ENCODE results near the gene NFATC2.
"Not testable (repeated sequence)": the region's sequence is repeated elsewhere in the genome, so short reads cannot be mapped to it uniquely, and the experiment has no call there.

Gene NFATC2

DNA sequence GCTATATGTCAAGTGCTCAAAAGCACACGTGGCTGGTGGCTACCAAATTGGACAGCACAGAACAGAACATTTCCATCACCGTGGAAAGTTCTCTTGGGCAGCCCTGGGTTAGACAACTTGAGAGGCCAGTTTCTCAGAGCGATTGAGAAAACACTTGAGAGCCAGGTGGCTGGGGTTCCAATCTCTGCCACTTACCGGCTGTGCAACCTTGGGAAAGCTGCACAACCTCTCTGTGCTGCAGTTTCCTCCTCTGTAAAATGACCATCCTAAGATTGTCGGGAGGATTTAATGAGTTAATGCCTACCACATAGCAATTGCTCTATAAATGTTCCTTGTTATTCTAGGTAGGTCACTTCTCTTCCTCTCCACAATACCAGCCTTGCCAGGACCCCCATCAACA is 25.1 kb upstream of the NFATC2 start:
- DNase-seq, result no peak

DNA sequence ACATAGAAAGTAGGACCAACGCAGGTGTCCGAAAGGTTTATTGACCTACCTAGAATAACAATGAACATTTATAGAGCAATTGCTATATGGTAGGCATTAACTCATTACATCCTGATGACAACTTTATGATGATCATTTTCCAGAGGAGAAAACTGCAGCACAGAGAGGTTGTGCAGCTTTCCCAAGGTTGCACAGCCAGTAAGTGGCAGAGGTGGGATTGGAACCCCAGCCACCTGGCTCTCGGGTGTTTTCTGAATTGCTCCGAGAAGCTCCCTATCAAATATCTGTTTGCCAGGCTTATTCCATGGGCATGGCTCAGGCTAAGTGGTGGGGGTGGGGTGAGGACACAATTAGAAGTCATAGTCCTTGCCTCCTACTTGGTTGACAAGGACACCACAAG is 24.1 kb upstream of the NFATC2 start:
- no peak for DNase-seq

DNA sequence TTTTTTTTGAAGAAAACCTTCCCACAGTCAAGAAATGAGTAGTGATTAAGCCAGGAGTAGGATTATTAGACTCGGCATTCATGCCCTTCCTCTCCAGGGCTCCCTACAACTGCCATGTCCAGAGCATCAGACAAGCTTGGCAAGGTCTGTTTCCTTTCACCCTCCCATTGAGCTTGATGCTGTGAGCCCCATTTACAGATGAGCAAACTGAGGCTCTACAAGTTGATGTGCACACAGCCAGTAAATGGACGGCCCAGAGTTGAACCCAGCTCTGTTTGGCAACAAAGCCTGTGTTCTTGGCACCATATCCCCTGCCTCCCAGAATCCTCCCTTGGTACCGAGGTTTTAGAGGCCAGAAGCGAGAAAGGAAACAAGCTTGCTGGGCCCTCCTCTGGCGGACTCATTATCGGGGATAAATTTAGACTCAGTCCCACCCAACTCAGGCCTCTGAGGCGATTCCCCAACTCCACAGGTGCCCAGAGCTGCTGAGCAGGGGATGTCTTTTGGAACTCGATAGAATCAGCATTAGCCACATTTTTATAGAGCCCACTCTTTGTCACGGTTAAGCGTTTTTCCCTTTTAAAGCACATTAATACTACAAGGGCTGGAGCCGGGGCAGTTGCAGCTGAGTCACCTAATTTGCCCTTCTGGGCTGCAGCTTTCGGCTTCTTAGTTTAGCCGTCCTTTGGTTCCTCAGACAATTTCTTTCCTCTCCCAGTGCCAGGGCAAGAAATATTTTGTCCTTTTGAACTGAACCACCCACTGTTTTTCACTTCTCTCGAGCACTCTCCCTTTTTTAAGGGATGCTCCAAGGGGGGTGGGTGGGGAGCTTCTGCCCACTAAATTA is 23.0 kb upstream of the NFATC2 start:
- DNase-seq, result no peak

DNA sequence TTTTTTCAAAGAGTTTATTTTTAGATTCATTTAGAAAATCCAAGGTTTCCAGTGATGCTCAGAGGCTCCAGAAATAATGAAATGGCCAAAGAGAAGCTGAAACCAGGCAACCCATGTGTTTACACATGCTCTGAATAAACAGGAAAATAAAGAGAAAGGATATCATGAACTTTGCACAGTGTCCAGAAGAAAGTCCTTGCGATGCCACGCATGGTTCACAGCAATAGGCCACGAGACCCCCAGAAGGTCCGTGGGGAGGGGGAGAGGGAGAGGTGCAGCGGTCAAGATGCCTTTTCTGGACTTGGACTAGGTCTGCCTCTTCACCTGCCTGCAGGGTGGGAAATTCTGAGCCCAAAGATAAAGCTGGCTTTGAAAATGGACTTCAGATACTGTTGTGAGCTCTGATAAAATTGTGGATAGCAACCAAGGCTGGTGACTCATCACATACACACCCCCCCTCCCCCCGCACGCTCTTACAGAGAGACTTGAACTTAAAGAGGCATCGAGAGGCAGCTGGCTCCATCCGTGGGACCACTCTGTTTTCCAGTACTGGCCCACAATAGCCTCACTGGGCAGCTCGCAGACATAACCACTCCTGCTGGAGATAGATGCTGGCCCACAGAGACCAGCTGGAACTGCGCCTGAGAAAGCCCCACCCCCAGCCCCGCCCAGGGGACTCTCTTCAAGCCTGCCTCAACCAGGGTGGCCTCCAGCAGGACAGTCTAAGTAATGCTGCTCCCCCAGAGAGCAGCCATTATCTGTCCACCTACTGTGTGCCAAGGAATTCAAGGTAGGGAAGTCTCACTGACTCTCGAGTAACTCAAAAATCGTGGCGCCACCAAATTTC is 21.2 kb upstream of the NFATC2 start:
- peak; percentile 54 for DNase-seq

DNA sequence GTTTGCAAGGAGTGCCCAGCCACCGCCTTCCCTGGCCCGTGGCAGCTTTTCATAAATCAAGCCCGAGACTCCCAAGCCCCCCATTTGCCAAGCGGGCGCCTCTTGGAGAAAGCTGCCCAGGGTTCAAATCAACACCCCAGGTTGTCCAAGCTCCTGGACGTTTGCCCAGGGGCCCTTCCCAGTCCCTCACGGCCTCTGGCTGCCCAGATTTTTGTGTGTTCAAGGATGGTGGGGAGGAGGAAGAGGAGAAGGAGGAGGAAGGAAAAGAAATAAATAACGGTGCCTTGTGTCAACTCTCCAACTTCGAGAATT is 20.6 kb upstream of the NFATC2 start:
- no peak for DNase-seq

DNA sequence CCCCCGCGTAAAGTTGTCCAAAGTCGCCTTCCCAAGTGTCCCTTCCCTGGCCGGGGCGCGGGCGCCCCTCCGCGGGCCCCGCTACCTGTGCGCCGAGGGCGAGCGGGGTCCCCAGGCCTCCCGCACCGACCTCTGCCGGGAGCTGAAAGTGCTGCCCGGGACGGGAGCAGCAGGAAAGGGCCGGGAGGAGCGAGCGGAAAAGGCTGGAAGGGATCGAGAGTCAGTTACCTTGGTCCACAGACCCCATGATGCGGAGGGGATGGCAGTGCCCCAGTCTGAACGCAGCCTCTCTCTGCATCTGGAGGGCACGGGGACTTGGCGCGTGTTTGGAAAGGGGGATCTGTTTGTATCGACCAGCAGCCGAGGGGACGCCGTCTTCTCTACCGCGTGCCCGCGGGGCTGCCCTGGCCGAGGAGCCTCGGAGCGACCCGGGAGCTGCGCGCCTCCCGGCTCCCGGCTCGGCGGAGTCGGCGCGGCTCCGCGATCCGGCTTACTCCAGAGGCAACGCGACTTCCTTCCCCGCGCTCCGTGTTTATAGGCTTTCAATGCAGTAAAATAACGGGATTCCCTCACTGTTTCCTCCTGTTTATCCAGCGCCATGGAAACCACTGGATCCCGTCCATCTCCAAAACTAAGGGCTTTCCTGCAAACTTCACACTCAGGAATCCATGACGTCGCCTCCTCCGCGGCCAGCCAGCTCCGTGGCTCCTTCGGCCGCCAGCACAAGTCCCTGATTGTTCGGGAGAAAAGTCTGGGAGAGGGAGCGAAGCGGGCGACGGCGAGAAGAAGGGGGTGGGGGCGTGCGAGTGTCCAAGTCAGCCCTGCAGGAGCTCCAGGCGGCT is 20.0 kb upstream of the NFATC2 start:
- DNase-seq, result peak; percentile 48

DNA sequence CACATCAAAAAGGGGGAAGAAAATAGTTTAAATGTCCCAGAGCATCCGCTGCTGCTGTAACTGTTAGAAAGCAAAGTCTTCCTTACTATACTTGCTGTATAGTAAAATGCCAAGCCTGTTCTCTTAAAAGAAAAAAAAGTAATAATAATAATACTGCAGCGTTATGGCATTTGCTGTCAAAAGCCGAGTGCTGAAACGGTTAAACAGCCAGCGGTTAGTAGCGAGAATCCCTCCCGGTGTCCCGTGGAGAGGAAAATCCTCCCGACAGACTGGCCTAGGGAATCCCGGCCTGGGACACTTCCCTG is 19.5 kb upstream of the NFATC2 start:
- DNase-seq, result no peak

DNA sequence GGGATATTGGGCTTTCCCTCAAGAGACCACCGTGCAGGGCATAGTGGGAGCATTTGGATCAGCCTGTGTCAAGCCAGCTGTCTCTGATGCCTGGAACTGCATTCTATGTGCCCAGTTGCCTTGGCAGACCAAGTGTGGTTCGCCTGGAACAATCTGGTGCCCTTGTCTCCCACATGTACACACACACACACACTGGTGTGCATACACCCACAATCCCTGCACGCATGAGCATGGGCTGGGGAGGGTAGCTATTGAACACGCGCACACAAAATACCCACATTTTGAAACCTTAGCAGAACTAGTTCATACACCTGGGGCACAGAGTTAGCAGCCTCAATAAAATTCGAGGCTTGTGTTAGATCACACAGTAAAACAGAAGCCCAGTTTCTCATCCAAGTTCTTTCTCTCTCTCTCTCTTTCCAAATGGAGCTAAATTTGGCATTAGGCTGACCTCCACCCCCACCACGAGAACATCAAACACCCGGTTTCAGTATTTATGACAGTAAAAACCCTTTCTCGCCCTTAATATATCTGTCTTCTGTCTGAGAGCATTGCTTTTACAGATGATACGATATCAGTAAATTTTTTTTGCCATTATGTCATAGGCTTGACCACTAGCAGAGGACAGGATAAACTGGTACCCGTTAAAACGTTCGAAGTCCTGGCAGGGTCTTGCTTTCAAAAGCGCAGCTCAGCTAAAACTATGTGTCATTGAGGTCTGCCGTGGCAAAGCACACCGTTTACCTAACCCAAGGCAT is 18.2 kb upstream of the NFATC2 start:
- no peak for DNase-seq

DNA sequence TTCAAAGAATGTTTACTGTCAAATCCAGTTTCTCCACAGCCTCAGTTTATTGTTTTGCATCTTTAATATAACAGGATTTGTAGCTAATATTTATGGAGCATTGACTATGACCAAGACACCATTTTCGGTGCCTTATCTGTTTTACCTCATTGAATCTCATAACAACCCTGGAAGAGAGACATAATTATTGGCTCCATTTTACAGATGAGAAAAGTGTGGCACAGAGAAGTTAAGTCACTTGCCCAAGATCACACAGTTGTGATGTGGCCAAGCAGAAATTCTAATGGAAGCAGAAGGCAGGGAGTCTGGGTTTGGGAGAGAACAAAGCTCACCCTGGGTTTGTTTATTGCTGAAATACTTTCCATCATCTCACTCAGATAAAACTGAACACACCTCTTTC is 17.5 kb upstream of the NFATC2 start:
- no peak for DNase-seq

DNA sequence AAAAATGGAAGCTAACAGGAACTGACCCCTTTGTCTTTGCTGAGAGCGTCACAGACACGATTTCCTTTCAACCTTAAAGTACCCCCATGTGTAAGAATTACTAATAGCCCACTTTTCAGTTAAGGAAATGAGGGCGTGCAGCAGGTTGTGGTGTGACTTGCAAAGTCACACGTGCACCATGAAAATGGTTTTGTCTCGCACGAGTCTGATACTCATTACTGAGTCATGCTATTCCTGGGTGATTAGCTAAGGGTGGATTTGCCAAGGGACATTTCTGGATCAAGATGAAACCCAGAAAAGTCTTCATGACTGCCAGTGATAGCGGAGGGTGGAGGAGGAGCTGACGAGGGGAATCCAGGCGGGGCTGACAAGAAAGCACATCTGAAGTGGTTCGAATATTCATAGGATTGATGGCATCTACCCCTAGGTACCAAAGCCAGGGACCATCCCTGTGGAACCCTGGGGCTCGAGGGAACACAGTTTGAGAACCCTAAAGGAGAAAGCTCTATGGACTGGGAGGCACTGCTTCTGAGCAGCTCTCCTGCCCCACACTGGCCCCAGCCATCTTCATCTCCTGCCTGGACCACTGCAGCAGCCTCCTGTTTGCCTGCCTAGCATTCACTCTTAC is 12.1 kb upstream of the NFATC2 start:
- no peak for DNase-seq

DNA sequence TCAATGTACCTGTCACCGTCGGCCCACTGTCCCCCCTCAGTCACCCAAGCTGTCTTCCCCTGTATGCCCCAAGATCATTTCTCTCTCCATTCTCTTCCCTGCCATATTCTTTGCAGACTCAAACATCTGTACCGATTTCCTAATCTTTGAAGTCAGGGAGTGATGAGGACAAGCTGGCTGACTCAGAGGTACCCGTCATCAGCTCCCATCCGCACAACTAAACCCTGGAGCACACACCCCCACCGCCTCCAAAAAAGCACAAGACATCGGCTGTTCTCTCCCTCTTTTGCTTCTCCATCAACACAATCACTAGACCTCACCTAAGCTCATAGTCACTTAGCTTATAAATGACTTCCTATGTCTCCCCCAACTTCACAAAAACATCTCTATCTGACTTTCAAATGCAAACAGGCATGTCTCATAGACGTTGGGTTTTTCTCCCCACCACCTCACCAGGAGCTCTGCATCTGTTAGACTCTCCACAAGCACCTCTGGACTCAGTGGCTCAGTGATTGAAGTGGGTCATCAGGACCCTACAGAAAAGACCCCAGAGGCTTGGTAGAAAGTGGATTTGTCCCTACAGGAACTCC is 11.5 kb upstream of the NFATC2 start:
- DNase-seq, result no peak

DNA sequence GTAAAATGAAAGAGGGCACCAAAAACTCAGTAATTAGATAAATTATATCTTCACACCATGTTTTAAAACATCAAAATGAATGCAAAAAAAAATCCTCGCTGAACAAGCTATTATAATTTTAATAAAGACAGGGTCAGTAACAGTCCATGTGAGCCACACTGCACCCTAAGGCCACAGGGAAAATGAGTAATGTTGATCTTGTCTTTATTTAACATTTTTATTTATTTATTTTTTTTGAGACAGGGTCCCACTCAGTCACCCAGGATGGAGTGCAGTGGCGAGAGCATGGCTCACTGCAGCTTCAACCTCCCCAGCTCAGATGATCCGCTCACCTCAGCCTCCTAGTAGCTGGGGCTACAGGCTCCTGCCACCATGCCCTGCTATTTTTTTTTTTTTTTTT is 8.7 kb upstream of the NFATC2 start:
- no peak for DNase-seq

DNA sequence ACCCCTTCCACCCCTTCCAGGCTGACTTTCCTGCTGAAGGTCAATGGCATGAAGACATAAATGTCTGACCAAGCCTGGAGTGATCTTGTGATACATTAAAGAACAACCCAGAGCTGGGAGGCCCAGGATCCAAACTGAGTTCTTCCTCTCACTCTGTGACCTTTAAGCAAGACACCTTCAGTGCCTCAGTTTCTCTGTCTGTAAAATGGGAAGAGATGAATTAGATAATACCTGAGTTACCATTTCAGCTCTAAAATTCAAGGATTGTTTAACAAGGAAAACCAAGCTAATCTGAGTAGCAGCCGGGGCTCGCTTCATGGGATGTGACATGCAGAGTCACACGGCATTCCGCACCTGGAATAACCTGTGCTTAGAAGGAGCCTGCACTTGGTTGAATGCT is 7.0 kb upstream of the NFATC2 start:
- no peak for DNase-seq

DNA sequence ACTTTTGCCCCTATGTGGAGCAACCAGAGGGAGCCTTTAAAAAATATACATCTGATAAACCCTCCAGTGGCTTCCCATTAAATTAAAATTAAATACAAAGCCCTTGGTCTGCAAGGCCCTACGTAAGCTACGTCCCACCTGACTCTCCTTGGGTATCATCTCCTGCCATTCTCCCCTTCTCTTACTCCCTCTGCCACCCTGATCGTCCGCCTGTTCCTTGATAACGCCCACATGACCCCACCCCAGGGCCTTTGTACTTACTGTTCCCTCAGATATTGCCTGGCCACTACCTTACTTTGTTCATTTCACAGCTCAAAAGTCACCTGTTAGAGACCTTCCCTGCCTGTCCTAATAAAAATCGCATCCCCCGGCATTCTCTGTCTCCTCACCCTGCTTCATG is 5.4 kb upstream of the NFATC2 start:
- no peak for DNase-seq

DNA sequence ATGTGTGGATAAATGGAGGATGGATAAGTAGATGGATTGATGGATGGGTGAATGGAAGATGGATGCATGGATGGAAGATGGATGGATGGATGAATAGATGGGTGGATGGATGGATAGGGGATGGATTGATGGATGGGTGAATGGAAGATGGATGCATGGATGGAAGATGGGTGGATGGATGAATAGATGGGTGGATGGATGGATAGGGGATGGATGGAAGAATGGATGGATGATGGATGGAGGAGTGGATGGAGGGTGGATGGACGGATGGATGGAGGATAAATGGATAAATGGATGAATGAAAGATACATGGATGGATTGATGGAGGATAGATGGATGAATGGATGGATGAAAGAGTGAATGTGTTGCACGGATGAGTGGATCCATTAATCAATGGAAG is 3.0 kb upstream of the NFATC2 start:
- no peak for DNase-seq

DNA sequence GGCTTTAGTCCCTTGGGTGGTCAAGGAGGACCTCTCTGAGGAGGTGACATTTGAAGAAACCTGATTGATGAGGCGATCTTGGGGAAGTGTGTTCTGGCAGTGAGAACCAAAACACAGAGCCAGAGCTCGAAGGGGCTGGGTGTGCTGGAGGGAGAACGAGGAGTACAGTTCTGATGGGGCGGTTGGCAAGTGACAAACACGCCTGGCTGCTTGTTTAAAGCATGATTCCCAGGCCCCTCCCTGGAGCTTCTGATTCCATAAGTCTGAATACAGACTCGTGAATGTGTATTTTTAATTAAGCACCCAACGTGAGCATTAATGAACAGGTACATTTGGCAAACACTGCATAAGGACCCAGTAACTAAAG is 886 bp upstream of the NFATC2 start:
- no peak for DNase-seq

DNA sequence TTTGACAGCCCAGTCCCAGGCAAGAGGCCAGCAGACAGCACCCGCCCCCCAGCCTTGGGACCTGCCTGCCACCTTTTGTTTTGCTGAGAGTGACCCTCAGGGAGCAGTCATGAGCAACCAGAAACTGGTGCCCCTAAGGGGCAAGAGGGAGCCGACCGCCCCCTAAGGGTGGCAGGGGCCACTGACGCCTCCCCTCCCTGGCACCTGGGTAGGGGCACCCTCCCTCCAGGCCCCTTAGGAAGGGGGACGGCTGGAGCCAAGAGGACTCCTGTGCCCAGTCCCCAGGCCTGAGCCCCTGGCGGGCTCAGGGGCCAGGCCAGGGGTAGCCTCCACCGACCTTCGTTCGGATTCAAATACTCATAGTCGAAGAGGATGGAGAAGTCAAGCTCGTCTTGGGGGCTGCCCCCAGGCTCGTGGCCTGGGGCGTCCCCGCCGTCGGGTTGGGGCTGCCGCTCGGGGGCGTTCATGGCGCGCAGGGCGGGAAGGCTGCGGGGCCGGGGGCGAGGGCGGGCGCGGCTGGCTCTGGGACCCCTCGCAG is 417 bp downstream of the NFATC2 start:
- DNase-seq, result peak; percentile 72

DNA sequence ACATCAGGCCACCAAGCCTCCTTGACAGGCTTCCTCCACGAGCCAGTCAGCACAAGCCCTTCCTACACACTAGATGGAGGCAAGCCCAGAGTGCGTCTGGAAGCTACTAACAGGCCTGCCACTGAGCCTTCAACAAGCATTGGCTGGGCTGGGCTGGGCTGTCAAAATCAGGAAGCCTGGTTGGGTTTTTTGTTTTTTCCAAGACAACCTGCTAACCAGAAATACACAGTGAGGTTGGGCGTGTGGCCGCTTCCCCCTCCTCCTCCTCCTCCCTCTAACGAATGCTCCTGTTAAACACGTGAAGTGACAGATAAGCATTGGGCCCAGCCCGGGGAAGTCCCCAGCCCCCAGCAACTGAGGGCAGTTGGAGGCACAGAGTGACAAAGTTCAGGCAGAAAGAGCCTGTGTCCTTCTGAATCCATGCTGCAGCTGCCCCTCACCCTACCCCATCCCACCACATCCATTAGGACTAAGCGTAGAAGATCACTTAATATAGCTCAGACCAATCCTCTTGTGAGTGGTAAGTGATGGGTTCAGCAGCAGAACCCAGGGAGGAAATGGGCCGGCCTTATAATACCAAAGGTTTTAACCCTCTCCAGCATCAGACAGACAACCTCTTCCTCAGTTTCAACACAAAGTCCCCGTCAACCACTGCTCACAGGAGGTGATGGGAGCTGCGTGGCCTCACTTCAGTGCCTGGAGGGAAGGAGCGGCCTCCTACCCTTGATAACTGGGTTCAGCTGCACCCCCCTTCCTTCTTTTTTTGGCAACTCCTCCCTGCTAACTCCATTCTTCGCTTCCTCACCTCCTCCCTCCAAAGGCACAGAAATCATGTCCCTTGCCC is 1.1 kb downstream of the NFATC2 start:
- DNase-seq, result peak; percentile 86

DNA sequence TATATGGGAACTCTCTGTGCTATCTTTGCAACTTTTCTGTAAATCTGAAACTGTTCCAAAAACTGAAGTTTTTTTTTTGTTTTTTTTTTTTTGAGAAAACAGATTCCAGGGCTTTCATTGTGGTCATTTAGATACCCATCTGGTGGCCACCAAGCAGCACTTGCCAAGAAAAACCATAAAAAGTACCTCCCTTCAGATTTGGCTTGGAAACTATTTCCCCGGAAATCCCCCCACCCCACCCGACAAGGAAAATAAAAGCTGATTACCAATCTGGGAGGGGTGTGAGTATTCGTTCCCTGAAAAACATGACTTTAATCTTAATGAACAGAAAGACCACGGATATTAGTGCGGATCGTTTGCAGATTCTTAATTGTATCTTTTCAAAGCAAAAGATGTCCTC is 1.9 kb downstream of the NFATC2 start:
- no peak for DNase-seq

DNA sequence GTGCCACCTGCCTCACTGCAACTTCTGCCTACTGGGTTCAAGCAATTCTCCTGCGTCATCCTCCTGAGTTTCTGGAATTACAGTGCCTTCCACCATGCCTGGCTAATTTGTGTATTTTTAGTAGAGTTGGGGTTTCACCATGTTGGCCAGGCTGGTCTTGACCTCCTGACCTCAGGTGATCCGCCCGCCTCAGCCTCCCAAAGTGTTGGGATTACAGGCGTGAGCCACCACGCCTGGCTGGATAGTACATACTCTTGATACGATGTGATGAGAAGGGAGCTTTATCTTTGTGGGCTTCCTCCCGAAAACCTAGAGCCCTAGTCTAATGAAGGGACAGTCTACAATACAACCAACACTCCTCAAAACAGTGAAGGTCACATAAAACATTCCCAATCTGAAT is 2.4 kb downstream of the NFATC2 start:
- not testable (repeated sequence) for DNase-seq

Measured in stimulated activated CD8-positive, alpha-beta memory T cell treated with anti-CD3 and anti-CD28 coated beads, Interleukin-4, amount 100 ng/mL, for 48 hours (primary cell).